ENCODE data around the gene ANKRD6.
A peak's percentile ranks its signal among the peaks of the same experiment; 100 is the strongest.

The ANKRD6 gene

DNA sequence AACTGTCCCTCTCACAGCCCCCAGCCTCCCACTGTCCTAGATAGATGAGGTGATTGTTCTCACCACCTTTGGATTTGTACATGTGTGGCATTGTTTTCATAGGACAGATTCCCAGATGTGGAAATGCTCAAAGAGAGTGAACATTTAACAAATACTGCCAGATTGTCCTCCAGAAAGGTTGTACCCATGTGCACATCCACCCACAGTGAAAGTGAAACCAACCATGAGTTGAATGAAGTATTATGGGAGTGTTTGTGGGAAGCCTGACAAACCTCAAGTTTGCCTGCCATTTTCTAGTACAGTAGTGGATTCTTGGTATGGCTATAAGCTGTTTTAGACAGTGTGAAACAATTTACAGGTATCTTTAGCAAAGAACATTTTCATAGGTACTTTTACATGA is 42.7 kb downstream of the ANKRD6 start:
- DNase-seq, result peak; percentile 20

DNA sequence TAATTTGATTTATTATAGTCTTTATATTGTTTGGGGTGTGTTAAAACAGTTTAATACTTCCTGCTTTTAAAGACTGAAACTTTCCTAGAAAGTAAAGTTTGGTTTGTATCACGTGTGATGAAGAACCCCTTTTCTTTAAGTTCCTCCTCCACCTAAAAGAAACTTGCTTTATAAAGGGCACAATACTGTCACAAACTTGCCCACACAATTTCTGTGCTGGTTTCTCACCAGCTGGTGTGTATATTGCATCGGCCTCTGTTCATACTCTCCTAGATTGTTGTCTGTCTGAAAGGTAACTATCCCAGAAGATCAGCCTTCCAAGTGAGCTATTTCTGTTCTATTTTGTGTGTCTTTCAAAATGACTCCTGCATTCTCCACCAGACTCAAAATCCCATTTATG is 46.9 kb downstream of the ANKRD6 start:
- no peak for DNase-seq

DNA sequence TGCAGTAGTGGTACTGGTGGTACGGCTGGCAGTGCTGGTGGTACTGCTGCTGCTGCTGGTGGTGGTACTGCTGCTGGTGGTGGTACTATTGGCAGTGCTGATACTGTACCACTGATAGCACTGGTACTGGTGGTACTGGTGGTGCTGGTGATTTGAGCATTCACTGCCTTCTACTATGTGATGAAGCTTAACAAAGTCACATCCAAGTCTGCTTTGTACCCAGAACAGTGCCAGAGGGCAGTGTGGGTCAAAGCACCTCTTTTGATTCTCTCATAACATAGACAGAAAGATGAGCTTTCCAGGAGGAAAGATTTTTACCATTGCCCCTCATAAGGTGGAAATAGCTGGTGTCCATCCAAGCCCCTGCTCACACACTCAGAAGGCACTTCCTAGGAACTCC is 48.7 kb downstream of the ANKRD6 start:
- no peak for DNase-seq

DNA sequence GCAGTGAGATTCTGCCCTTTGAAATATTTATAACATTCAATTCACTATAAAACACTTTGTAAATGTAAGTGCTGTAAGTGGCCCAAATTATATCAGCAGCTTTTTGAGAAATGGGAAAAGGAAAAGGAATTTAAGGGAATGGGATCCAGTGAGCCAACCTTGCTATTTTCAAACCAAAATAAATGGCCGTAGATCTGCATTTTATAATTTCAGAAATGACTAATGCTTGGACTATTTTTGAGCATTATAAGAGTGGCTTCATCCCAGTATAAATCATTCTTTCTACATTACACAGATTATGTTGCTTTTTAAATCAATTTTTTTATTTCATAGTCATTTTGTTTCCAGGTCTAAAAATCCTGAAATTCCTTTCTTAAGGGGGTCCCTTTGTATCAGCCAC is 49.2 kb downstream of the ANKRD6 start:
- DNase-seq, result no peak

DNA sequence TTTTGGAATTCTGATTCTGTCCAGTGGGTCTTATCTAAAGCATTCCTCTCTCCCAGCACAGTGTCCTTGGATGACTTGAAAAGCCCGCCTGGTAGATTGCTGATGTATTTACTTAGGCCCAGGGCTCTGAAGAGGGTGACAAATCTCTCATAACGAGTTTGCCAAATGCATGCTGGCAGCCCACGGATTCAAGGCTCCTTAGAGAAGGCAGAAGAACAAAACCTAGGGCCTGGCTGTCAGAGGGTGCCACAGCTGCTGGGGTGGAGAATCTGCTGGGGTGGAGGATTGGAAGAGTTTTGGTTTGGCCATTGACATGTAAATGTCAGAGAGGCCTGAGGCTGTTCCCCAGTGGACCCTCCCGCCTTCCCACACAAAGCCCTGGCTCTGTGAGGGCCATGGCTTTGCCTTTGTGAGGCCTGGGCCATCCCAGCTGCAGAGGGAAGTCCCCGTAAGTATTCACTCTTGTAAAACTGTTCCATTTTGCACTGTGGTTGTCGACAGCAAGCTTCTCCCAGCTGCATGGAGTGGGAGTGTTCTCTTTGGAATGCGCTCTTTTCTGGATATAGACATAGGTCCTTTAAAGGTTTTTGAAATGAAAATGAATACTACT is 50.3 kb downstream of the ANKRD6 start:
- DNase-seq, result no peak

DNA sequence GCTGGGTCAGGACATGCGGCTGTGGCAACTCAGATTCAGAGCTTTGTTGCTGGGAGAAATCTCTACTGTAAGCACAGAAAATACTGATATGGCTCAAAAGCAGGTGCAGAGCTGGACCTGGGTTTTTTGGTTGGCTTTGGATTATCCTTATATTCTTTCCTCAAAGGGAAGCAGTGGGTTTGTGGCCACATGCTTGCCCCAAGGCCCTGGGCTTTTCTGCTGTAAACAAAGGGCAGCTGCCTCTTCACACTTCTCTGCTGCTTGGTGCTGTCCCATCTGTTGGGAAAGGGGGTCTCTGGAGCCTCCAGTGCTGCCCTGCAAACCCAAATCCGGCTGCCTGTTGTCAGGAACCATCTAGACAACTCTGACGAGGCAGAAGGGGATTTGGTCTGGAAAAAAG is 52.4 kb downstream of the ANKRD6 start:
- DNase-seq, result no peak

DNA sequence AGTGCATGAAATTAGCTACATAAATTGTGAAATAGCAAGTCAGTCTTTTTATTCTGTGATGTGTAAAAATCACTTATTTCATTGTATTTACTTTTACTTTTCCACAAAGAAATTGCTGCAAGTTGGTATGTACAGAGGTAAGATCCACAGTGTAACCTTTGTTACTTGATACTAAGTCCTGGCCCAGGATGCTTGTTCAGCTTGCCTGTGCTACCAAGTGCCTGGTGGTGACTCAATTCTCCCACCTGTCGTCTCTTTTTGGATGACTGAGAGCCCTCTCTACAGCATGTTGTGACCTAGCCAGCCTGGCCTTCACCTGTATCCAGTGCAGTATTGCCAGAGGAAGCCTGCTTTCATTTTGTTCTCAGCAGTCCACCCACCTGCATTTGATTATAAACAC is 54.9 kb downstream of the ANKRD6 start:
- DNase-seq, result peak; percentile 37

DNA sequence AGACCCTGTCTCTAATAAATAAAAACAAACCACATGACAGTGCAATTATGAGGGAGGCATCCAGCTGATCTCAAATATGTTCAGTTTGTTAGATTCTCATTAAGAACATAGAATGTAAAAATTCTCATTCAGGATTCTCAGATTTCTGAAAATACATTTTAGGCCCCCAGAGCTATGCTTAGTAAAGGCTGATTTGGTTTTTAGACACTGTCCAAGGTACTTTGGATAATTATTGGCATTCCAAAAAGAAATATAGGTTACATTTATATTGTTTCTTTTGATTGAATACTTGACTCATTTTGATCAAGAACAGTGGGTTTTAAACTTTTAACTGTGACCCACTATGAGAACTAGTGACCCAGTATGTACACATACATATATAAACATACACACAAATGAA is 55.5 kb downstream of the ANKRD6 start:
- DNase-seq, result no peak

DNA sequence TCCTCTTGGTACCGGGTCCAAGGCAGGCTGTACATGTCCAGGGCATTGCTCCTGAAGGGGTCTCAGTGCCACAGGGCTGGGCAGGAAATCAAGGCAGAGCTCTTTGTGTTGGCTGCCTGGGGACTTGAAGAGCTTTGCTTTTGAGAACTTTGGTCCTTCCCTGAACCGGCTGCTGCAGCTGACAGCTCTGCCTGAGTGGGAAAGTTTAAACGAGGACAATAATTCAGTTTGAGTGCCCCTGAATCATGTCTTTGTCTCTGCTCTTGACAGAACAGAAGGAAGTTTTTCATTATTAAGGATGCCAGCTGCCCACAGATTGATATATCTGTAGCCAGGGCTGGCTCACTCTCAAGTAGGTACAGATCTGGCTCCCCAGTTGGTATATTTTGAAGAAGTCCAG is 56.1 kb downstream of the ANKRD6 start:
- no peak for DNase-seq

DNA sequence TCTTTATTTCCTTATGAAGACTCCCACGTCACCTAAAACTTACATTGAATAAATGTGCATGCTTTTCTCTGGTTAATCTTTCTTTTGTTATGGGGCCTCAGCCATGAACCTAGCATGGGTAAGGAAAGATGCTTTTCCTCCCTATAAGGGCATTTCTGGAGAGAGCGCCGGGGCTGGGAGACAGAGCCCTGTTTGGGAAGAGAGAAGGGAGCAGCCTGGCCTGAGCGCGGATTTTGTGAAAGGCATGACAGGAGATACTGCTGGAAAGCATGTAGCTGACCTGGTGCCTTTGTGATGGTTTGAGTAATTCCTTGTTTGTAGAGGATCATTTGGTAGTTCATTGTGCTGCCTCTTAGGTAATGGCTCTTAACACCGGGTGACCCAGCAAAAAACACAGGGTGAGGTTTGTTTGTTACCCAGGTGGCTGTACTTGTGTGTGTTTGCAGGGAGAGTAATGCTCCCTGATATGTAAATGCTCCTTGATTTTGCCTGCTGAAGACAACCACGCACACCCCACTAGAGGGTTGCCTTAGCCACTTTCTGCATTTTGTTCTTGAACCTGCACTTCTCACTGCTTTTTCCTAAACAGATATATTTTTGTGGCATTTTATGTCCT is 59.2 kb downstream of the ANKRD6 start:
- DNase-seq, result no peak

DNA sequence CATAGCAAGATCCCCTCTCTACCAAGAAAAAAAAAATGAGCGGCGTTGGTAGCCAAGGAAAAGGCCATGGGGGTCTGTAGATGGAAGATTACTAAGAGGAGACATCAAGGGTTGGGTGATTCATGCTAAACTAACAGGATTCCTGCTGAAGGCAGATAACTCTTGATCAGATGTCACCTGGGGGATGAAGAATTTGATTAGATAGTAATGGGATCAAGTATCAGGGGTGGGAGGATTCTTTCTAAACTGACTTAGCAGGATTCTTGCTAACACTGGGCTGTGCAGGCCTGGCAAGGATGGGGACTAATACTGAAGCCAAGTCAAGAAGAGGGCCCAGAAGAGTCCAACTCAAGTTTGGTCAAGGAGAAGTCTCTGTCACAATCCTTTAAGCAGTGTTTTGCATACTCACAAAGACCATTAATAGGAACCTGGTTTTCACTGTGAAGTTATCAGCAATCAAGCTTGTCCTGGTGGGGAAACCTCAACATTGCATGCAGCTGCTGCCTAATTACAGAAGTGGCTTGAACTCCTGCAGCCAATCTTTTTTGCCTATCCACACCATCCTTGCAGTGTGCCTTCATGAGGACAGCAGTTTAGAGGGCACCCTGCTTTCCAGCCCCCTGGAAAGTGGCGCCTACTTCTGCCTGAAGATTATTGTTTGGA is 61.3 kb downstream of the ANKRD6 start:
- no peak for DNase-seq

DNA sequence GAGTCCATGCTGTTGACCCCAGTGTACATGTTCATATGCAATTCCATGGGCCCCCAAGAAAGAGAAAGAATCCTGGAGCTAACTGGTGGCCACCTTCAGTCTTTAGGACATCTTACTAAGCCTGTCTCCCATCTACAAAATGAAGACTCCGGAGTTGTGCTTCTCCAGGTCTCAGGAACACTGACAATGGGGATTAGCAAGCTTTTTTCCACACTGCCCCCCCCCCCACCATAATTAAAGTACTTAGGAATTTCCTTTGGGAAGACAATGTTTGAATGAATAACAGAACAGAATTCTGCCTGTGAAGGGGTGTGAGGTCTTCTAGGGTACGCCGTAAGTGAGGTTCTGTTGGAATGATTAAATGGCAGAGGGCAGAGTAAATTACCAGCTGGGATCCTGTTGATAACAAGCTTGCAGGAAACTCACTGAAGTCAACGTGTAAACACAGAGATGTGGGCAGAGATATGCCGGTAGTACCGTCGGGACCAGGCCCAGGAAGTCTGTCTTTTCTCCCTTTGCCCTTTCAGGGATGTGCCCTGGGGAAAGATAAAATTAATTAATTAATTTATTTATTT is 63.1 kb downstream of the ANKRD6 start:
- DNase-seq, result no peak

DNA sequence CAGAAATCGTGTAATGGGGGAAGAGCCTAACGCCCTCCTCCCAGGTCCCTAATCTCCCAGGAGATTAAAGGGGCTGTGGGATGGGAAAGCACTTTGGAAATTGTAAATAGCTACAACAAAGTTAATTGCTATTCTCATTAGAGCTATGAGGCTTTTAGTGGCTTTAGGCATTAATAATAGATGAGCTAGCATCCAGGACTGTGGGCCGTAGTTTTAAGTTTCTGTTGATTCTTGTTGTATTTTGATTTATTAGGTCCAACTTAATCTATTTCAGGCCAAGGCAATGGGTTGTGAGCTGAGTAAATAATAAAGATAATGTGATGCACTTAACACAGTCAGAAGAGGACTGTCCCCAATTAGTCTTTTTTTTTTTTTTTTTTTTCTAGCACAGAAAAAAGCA is 67.7 kb downstream of the ANKRD6 start:
- DNase-seq, result no peak

DNA sequence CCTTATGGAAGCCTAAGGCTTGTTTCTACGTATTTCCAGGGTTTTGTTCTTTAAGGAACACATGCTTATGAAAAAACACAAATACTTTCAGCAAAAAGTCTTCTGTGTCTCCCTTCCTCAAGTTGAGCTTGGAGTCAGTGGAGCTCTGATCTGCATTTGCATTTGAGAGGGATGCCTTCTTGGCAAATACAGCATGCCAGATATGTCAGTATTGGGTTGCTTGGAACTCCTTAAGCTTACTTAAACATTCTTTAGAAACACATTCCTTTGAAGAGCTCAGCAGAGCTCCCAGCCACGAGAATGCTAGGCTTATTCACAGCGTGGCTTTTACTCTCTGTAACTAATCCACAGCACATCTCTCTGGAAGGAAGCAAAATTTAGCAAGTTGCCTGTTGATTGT is 68.3 kb downstream of the ANKRD6 start:
- DNase-seq, result no peak

DNA sequence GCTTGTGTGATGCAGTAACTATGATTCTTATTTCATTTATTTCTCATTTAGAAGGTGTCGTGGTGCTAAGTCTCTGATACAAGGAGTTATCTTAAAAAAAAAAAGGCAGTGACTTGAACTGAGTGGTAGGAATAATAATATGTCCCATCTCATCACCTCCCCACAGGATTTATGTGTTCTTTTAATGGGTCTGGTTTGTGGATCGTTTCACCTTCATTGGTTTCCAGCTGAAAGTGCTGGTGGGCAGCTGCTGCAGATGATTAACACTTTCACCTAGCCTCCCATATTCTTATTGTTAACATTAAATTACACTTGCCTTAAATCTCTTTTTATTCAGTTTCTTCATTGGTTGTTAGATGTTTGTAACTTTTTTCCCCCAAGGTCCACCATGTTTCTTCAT is 68.8 kb downstream of the ANKRD6 start:
- DNase-seq, result no peak

DNA sequence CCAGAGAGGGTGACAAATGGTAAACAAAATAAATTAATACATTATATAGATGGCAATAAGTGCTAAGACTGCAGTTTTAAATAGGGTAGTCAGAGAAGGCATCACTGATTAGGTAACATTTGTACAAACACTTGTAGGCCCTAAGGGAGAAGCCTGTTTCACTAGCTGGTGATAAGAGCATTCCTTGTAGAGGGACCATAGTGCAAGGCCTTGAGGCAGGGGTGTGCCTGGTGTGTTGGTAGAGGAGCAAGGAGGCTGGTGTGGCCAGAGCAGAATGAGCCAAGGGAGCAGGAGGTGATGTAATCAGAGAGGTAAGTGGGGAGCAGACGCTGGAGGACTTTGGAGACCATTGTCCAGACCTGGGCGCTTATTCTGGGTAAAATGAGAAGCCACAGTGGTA is 70.7 kb downstream of the ANKRD6 start:
- no peak for DNase-seq

DNA sequence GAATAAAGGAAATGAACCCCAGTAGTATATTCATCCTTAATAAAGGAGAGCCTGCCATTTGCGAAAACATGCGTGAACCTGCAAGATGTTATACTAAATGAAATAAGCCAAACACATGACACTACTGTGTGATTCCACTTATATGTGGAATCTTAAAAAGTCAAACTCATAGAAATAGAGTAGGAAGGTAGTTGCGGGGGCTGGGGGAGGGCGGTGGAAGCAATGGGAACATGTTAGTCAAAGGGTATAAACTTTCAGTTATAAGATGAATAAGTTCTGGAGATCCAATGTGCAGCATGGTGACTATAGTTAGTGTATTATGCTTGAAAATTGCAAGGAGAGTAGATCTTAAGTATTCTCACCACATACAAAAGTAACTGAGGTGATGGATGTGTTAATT is 72.9 kb downstream of the ANKRD6 start:
- DNase-seq, result no peak

DNA sequence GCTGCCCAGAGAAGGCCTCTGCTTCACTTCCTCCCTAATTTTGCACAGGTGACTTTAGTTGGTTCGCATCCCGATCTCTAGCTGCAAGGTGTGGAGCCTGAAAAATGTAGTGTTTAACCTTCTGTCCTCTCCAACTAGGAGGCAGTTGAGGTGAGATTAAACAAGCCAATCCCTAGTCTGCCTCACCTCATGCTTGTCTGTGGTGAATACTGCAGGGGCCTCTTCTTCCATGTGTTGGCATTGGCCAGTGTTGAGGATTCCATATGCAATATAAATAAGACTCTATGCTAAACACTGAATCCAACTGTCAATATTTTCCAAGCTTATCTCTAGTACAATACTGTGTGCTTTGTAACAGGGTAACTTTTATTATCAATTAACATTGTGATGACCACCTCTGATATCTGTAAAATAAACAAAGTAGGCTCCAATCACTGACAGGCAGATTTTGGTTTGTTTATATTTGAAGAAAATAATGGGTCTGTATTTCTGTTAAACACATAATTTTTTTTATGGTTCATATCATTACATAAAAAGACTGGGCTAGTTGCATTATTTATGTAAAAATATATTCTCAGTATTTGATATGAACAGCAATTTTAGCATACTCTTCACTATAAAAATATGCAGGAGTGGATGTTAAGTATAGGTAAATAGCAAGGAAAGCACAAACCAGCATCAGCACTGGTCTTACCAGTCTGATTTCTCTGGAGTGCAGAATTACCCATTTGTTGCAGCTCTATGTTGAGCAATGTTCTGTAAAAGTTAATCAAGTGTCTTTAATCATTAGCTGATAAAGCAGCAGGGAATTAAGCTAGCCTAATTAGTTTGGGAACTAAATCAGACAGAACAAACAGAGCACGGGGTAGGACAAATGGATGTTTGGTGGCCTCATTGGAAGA is 74.0 kb downstream of the ANKRD6 start:
- no peak for DNase-seq

DNA sequence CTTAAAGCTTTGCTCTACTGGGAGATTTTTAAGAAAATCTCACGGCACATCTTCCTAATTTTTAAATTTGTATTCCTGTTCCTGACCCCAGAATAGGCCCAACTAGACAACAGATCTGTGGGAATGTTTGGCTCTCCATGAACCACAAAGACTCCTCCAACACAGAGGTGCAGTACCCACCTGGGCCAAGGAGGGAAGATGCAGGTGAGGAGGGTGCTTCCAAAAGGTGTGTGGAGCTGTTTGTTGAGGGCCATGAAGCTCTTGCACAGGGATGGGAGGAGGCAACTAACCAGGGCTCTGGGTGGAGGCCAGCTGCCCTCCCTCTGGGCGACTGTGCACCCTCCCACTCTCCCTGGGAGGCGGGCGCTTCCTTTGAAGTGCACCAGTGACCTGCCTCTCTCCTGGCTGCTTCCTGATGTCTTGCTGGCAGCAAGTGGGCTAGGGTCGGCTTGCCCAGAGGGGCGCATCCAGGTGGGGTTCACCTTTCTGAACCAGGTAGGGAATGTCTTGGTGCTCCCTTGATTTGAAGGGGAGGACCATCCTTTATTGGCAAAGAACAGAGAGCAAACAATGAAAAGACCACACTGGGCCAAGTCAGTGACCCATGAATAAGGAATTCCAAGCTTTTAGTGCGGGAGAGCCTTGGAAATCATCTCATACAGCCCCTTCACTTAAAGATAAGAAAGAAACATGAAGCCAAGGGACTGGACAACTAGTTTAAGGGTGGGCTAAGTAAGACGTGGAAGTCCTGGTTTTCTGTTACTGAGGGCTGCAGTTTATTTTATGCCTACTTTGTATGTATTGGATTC is 76.0 kb downstream of the ANKRD6 start:
- no peak for DNase-seq

DNA sequence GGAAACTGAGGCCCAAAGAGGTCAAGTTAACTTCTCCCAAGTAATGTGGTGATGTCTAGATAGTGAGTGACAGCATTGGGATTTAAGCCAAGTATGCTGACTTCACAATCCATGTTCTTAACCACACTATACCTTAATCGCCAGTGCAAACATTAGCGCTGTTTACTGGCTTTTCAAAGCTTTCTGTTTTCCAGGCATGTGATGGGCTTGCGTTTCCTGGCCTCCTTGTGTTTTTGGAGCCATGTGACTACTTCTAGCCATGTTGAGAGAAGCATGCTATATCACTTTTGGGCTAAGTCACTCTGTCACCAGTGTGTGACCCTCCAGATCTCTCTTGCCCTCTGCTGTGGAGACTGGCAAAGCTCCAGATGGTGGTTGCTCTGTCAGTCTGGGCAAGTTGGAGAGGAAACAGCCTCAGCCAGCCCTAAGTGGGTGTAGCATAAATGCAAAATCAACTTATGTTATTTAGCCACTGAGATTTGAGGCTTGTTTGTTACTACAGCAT is 76.9 kb downstream of the ANKRD6 start:
- DNase-seq, result no peak

DNA sequence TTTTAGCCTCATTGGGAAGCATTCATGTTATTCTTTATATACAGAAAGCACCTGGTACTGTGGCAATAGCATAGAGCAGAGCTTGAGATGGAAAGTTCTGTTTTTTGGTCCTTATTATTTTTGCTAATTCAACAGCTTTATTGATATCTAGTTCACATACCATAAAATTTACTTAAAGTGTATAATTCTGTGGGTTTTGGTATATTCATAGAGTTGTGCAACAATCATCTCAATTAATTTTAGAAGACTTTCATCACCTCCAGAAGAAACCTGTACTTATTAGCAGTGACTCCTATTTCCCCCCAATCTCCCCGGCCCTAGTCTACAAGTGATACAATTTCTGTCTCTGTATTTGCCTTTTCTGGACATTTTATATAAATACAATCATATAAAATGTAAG is 77.4 kb downstream of the ANKRD6 start:
- no peak for DNase-seq

DNA sequence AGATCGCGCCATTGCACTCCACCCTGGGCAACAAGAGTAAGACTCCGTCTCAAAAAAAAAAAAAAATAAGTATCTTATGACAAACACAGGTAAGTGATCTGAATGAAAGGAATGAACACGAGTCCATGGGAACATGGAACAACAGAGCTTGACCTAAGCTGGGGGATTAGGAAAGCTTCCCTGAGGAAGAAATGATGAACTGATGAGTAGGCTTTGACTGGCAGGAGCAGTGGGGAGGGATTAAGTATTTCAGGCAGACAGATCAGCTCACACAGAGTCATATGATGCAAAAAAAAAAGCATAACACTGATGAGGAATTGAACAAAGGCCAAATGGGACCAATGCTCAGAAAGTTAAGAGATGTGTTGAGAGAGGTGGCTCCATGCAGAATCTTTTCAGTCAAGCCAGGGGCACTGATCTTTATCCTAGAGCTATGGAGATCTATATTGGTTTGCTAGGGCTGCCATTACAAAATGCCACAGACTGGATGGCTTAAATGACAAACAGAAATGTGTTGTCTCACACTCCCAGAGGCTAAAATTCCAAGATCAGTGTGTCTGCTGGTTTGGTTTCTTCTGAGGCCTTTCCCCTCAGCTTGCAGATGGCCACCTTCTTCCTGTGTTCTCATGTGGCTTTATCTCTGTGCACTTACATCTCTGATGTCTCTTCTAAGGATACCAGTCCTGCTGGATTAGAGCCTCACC is 85.6 kb downstream of the ANKRD6 start:
- no peak for DNase-seq
